OCI-LY3 (cell line): Measurements from ENCODE around the gene CALCR.

ENCODE experiments used
- CTCF ChIP-seq: fragments of 200-600, 300-600 bp; sonication (generic); IDR thresholded peaks from 2 replicates; pipeline ENCODE4 v1.5.1; 2014; ENCODE audit warnings: antibody characterized with exemption, low read length, low read depth
- EZH2phosphoT487 ChIP-seq: fragments of 200-600 bp; shearing (Covaris generic); IDR thresholded peaks from 2 replicates; pipeline ENCODE4 v1.6.1; 2018; ENCODE audit warnings: antibody characterized with exemption, mixed run types, low read depth

GRCh38 chr7:93558705-93559614, 15.6 kb downstream of the CALCR start:
- TF ChIP-seq CTCF (no peak), EZH2phosphoT487 (no peak)
